Activated T-helper 2 cell treated with anti-CD3 and anti-CD28 coated beads, Interferon-gamma antibody, Interleukin-2, Interleukin-4, amounts not matched to agents 10 μg/mL and 5 μg/mL and 100 μg/mL, durations not matched to agents 14 hours and 24 hours and 36 hours (primary cell): ENCODE results near the gene LGR5. TPM values are rescaled to one million over a fixed set of nuclear protein-coding genes. Genes with fewer than 3 reads are reported as not detected.

ENCODE experiments used
- DNase-seq: peaks from one replicate; pipeline ENCODE4 v3.0.0; 2021; ENCODE audit warnings: low spot score
- H3K27ac Mint-ChIP-seq: one replicate; pipeline ENCODE4 v1.8.0; 2021; ENCODE audit warnings: mixed read lengths
- H3K27me3 Mint-ChIP-seq: one replicate; pipeline ENCODE4 v1.8.0; 2021; ENCODE audit warnings: low read depth, mixed read lengths
- H3K36me3 Mint-ChIP-seq: one replicate; pipeline ENCODE4 v1.8.0; 2021; ENCODE audit warnings: low read depth, mixed read lengths
- H3K4me1 Mint-ChIP-seq: one replicate; pipeline ENCODE4 v1.8.0; 2021; ENCODE audit warnings: low read depth, mixed read lengths
- H3K4me3 Mint-ChIP-seq: one replicate; pipeline ENCODE4 v1.8.0; 2021; ENCODE audit warnings: low read depth, mild to moderate bottlenecking, moderate library complexity, mixed read lengths
- H3K9me3 Mint-ChIP-seq: one replicate; pipeline ENCODE4 v1.8.0; 2021; ENCODE audit warnings: mixed read lengths
- intact Hi-C: fragments of 100-400 bp; cut with micrococcal nuclease; formaldehyde crosslinking; loops from one replicate; pipeline ENCODE4 v1.15.1; 2023
- total RNA-seq: library from RNA; stranded (reverse); gene quantifications from 2 replicates; pipeline ENCODE4 v1.2.3, GENCODE V29; 2022

Gene LGR5
- total RNA-seq, 1 donor from 2014 or later: not detected

DNA sequence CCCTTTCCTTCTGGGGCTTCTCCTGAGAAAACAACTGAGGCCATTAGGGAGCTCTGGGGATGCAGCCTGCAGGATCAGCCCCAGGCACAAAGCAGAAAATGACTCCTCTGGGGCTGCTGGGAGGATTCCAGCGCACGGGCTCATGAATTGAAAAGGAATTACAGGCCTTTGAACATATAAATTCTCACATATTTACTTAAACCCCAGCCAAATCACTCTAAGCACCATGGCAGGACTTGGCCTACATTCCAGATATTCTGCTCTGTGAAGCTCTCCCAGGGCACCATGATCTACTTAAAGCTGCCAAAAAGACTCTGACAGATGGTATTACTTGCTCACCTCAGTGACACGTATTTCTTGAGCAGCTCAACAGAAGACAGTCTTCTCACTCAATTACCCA lies 136.9 kb downstream of the LGR5 start:
- Mint-ChIP-seq H3K9me3 (no peaks in the 10 kb centered on the region), H3K36me3 (no peaks in the 10 kb centered on the region), H3K4me1 (no peaks in the 10 kb centered on the region), H3K27me3 (peaks cover 18% of the 10 kb centered on the region), H3K27ac (no peak overlapping the region), H3K4me3 (no peak overlapping the region)
- intact Hi-C loops: no loop called here
- DNase-seq: no peak

DNA sequence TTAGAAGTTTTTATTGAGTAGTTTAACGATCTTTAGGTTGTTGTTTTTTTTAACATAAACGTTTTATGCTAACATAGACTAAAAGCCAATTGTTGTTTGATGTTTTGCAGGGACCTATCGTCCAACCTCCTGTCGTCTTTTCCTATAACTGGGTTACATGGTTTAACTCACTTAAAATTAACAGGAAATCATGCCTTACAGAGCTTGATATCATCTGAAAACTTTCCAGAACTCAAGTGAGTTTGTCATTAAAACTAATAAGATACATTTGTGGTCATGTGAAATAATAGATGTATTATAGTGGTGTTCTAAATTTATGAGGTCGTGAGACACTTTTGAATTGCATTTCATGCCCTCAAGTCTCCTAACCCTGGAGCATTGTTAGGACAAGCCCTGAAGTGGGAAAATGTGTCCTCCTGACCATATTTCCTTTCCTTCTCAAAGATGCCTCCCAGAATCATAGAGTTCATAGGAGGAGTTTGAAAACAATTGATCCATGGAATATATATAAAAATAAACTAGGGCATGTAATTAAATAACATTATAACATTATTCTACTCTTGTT lies 139.2 kb downstream of the LGR5 start:
- no peaks in the 10 kb centered on the region for H3K36me3 Mint-ChIP-seq
- no peak for DNase-seq
- H3K4me3 Mint-ChIP-seq: no peak overlapping the region
- intact Hi-C loops: no loop called here
- H3K4me1 Mint-ChIP-seq: no peaks in the 10 kb centered on the region
- H3K27me3 Mint-ChIP-seq: peaks cover 21% of the 10 kb centered on the region
- H3K9me3 Mint-ChIP-seq: no peaks in the 10 kb centered on the region
- no peak overlapping the region for H3K27ac Mint-ChIP-seq

DNA sequence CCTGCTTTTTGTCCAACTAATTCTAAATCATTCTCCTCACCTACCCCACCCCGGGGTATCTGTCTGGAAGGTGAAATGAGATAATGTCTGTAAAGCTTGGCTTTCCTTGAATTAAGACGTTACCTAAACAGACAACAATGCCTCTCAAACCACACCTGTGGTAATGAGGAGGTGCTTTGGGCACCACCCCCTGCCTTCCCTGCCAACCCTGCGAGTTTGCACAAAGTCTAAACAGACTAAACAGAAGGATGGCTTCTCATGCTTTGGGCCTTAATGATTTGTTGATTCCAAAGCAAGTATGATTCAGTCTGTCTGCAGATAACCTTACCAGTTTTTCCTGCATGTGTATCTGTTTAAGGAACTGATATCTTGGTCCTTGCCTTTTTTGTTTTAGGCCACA lies 141.6 kb downstream of the LGR5 start:
- no peak overlapping the region for H3K27ac Mint-ChIP-seq
- no peak for DNase-seq
- H3K9me3 Mint-ChIP-seq: no peaks in the 10 kb centered on the region
- intact Hi-C loops: no loop called here
- peaks cover 21% of the 10 kb centered on the region for H3K27me3 Mint-ChIP-seq
- no peaks in the 10 kb centered on the region for H3K36me3 Mint-ChIP-seq
- H3K4me3 Mint-ChIP-seq: no peak overlapping the region
- no peaks in the 10 kb centered on the region for H3K4me1 Mint-ChIP-seq

DNA sequence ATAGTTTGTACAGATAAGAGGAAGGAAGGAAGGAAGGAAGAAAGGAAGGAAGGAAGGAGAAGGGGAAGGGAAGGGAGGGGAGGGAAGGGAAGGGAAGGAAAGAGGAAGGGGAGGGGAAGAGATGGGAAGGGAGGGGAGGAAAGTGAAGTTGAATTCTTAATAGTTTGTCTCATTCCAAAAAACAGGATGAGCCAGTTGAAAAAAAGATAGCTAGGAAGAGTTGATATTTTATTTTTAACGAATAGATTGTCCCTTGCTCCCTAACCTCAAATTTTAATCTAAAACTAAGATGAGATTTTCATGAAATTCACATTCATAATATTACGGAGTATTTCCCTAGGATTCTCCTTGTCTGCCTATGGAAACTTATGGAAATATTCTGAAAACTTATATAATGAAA lies 143.3 kb downstream of the LGR5 start:
- DNase-seq: no peak
- H3K27ac Mint-ChIP-seq: no peak overlapping the region
- no peak overlapping the region for H3K4me3 Mint-ChIP-seq
- H3K36me3 Mint-ChIP-seq: no peaks in the 10 kb centered on the region
- H3K4me1 Mint-ChIP-seq: no peaks in the 10 kb centered on the region
- no peaks in the 10 kb centered on the region for H3K9me3 Mint-ChIP-seq
- H3K27me3 Mint-ChIP-seq: peaks cover 18% of the 10 kb centered on the region
- intact Hi-C loops: no loop called here

DNA sequence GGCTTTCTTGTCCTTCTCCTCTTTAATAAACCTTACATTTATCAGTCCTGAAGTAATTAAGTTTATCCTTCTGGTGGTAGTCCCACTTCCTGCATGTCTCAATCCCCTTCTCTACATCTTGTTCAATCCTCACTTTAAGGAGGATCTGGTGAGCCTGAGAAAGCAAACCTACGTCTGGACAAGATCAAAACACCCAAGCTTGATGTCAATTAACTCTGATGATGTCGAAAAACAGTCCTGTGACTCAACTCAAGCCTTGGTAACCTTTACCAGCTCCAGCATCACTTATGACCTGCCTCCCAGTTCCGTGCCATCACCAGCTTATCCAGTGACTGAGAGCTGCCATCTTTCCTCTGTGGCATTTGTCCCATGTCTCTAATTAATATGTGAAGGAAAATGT lies 144.8 kb downstream of the LGR5 start:
- no peak overlapping the region for H3K27ac Mint-ChIP-seq
- no peaks in the 10 kb centered on the region for H3K36me3 Mint-ChIP-seq
- no peaks in the 10 kb centered on the region for H3K9me3 Mint-ChIP-seq
- no peak overlapping the region for H3K4me3 Mint-ChIP-seq
- intact Hi-C loops: no loop called here
- no peak for DNase-seq
- peaks cover 18% of the 10 kb centered on the region for H3K27me3 Mint-ChIP-seq
- no peaks in the 10 kb centered on the region for H3K4me1 Mint-ChIP-seq

DNA sequence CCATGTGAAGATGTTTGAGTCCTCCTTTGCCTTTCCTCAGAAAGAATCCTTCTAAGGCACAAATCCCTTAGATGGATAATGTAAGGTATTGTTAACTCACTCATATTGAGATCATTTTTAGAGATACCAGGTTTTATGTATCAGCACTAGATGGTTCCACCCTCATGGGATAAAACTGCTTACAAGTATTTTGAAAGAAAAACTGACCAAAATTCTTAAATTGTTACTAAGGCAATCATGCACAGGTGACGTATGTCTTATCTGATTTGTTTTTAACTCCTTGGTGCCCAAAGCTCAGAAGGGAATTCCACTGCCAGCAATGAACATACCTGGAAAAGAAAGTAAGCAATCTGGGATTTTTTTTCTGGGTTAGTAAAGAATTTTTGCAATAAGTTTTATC lies 145.6 kb downstream of the LGR5 start:
- Mint-ChIP-seq H3K27me3 (peaks cover 20% of the 10 kb centered on the region), H3K36me3 (no peaks in the 10 kb centered on the region), H3K9me3 (no peaks in the 10 kb centered on the region), H3K4me3 (no peak overlapping the region), H3K27ac (no peak overlapping the region), H3K4me1 (no peaks in the 10 kb centered on the region)
- no peak for DNase-seq
- intact Hi-C loops: no loop called here

DNA sequence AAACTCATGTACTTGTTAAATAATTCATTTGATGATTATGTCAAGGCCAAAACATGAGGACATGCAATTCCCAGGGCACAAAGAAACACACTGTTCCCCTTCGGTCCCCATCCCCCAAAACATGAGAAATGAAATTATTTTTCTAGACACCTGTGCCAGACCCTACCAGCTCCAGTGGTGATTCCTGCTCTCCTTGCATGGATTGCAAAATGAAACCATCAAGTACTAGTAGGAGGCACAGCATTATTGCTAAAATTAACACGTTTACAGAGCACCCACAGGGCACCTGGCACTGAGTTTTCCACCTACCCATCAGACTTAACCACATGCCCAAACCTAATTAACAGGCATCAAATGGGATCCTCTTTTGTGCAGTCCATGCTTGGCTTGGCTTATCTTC lies 147.4 kb downstream of the LGR5 start:
- Mint-ChIP-seq H3K36me3 (no peaks in the 10 kb centered on the region), H3K4me3 (no peak overlapping the region), H3K27me3 (peaks cover 18% of the 10 kb centered on the region), H3K27ac (no peak overlapping the region), H3K9me3 (no peaks in the 10 kb centered on the region), H3K4me1 (no peaks in the 10 kb centered on the region)
- intact Hi-C loops: no loop called here
- DNase-seq: no peak

DNA sequence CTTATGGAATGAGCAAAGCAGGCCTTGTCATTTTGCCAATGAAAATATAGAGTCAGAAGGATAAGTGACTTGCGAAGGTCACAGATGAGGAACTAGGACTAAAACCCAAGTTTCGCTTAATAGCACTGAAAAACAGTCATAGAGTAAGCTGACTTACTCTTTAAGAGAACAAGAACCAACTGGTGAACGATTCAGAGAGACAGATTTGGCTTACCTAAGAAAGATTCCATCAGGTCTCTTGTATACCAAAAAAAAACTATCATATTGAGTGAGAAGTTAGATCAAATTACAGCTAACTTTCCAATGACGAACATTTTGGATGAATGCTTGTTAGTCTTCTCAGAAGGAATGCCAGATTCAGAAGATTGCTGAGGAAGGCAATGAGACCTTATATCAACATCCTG lies 149.9 kb downstream of the LGR5 start:
- H3K36me3 Mint-ChIP-seq: no peaks in the 10 kb centered on the region
- peaks cover 16% of the 10 kb centered on the region for H3K27me3 Mint-ChIP-seq
- no peak overlapping the region for H3K27ac Mint-ChIP-seq
- H3K9me3 Mint-ChIP-seq: no peaks in the 10 kb centered on the region
- H3K4me3 Mint-ChIP-seq: no peak overlapping the region
- no peaks in the 10 kb centered on the region for H3K4me1 Mint-ChIP-seq
- intact Hi-C loops: no loop called here
- no peak for DNase-seq

DNA sequence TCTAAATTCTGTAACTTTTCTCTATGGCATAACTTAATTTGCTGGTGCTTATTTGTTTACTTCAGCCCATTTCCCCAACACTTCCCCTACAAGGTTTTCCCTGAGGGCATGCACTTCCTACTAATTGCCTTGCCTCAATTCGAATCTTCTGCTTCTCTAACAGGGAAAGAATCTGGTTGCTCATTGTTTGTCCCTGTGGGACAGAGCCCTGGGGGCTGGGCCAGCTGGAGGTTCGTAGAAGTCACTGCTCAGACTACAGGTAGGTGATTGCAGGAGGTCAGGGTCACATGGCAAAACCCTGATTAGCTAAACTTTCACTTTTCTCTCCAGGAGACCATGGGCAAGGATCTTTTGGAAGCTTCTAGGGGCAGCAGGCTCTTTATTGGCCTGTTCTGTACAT lies 152.0 kb downstream of the LGR5 start:
- intact Hi-C loops: no loop called here
- Mint-ChIP-seq H3K9me3 (no peaks in the 10 kb centered on the region), H3K36me3 (no peaks in the 10 kb centered on the region), H3K27ac (no peak overlapping the region), H3K4me3 (no peak overlapping the region), H3K4me1 (no peaks in the 10 kb centered on the region), H3K27me3 (peaks cover 24% of the 10 kb centered on the region)
- DNase-seq: no peak

DNA sequence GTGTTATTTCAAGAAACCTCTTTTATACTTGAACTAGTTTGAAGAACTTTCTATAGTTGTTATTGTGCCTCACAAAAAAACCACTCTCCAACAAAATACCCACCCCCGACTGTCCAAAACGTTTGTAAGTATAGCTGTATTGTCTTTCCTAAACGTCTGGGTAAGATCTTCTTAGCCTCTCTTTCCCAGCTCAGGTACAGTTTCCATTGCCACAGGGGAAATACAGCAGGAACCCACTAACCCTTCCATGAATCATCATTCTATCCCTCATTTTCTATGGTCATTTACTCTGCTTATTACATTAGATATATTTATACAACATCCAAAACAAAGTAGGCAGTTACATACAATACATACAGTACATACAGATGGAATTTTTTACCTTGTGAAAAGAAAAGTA lies 153.2 kb downstream of the LGR5 start:
- Mint-ChIP-seq H3K4me1 (no peaks in the 10 kb centered on the region), H3K9me3 (no peaks in the 10 kb centered on the region), H3K36me3 (no peaks in the 10 kb centered on the region), H3K4me3 (no peak overlapping the region), H3K27ac (no peak overlapping the region), H3K27me3 (peaks cover 25% of the 10 kb centered on the region)
- intact Hi-C loops: no loop called here
- no peak for DNase-seq

DNA sequence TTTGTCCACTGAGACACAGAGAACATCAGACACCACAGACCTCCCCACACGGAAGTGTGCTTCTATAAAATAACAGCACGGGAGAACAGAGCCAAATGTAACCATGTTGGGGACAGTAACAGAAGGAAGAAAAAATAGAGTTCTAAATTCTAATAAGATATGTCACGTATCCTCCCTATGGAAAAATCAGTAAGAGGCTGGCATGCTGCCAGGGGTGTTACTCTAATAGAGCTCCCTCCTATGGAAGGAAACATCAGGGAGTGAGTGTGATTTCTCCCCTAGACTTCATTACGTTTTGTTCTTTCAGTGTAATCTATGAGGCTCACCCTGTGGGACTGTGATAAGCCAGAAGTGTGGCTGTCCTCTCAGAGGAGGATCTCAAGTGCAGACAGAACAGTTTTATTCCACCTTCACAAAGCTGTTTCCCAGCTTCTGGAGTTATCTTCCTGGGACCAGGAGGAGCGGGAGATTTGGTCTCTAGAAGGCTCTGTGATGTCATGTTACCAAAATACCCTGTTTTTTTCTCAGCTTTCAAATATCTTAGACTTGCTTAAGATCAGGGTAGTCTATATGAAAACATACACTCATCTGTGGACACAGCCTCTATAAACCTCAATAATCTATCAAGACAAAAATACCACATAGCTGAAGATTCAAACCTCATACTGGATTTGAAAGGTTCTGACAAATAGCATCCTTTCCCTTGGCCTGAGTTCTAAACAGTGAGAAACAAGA lies 154.8 kb downstream of the LGR5 start:
- peaks cover under 1% of the 10 kb centered on the region for H3K9me3 Mint-ChIP-seq
- DNase-seq: no peak
- no peaks in the 10 kb centered on the region for H3K4me1 Mint-ChIP-seq
- no peaks in the 10 kb centered on the region for H3K36me3 Mint-ChIP-seq
- peaks cover 20% of the 10 kb centered on the region for H3K27me3 Mint-ChIP-seq
- H3K4me3 Mint-ChIP-seq: no peak overlapping the region
- intact Hi-C loops: no loop called here
- no peak overlapping the region for H3K27ac Mint-ChIP-seq

DNA sequence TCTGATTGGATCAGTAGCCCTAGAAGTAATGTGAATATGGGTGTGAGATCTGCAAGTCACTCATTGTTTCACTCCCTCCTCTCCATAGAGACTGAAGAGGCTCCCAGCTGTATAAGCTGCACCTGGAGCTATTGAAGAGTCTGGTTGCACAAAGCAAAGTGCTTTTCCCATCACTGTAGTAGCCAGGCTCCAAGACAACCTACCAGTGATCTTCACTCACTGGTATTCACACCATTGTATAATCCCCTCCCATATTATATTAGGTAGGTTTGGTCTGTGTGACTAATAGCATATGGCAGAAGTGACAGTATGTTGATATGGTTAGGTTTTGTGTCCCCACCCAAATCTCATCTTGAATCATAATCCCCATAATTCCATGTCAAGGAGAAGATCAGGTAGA lies 159.6 kb downstream of the LGR5 start:
- Mint-ChIP-seq H3K4me1 (no peaks in the 10 kb centered on the region), H3K4me3 (no peak overlapping the region), H3K27ac (no peak overlapping the region), H3K27me3 (peaks cover 15% of the 10 kb centered on the region), H3K9me3 (peaks cover 10% of the 10 kb centered on the region), H3K36me3 (no peaks in the 10 kb centered on the region)
- DNase-seq: no peak
- intact Hi-C loops: no loop called here

DNA sequence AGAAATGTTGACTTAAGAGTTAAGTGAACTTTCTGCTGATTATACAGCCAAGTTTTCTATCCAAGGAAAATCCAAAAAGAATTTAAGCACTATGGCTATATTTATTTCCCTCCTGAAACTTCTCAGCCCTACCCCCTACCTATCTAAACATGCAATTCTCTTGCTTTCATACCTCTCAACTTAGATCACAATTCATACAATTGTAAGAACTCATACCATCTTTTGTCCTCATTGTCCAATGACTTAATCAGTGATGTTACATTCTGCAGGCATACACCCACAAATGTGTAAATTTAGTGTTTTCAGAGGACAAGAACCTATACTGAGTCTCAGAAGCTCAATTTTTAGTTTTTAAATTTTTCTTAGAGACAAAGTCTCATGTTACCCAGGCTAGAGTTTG lies 161.9 kb downstream of the LGR5 start:
- peaks cover 10% of the 10 kb centered on the region for H3K9me3 Mint-ChIP-seq

More for the DNA sequence above, 161.9 kb downstream of the LGR5 start:
- Mint-ChIP-seq H3K36me3 (peaks cover 14% of the 10 kb centered on the region), H3K4me1 (no peaks in the 10 kb centered on the region), H3K4me3 (no peak overlapping the region), H3K27ac (no peak overlapping the region), H3K27me3 (peaks cover 7% of the 10 kb centered on the region)
- intact Hi-C loops: no loop called here
- no peak for DNase-seq
